ENCODE data around the gene FCHSD1.

FCHSD1 gene

GRCh38 chr5:141650851-141651727 lies at the start of gene FCHSD1:
Gene FCHSD1 (minus strand): TSS chr5:141651418. CDS start chr5:141651368, 50 bp downstream.
- peak within 1 kb of the TSS in 20 of 21 experiments; percentile 21 to 83 (median 68) for H3K27ac ChIP-seq
- H3K4me3 ChIP-seq: peak within 1 kb of the TSS; percentile 47 to 69 (median 52)

GRCh38 chr5:141697586-141697985 lies 46.4 kb upstream of the FCHSD1 start:
- Histone ChIP-seq H3K27ac (no peak overlapping the region), H3K4me3 (no peak overlapping the region)

- no peak overlapping the region for H3K4me3 ChIP-seq
- H3K27ac ChIP-seq: no peak overlapping the region
These were observed 45.2 kb upstream of the FCHSD1 start for GRCh38 chr5:141696431-141696830.

- Histone ChIP-seq H3K4me3 (no peak overlapping the region), H3K27ac (peak overlapping the region in 1 of 21 experiments; percentile 2)
These were observed 44.5 kb upstream of the FCHSD1 start for GRCh38 chr5:141695627-141696215.

- H3K27ac ChIP-seq: no peak overlapping the region
These were observed 43.3 kb upstream of the FCHSD1 start for GRCh38 chr5:141694479-141694878.

GRCh38 chr5:141692919-141693725 lies 41.9 kb upstream of the FCHSD1 start:
- peak overlapping the region in 2 of 21 experiments; percentile 13 to 26 for H3K27ac ChIP-seq
- H3K4me3 ChIP-seq: no peak overlapping the region

More at GRCh38 chr5:141694479-141694878, 43.3 kb upstream of the FCHSD1 start:
- H3K4me3 ChIP-seq: no peak overlapping the region

GRCh38 chr5:141692533-141692888 lies 41.3 kb upstream of the FCHSD1 start:
- Histone ChIP-seq H3K27ac (no peak overlapping the region), H3K4me3 (peak overlapping the region in 5 of 7 experiments; percentile 12 to 27 (median 15))

- H3K4me3 ChIP-seq: peak overlapping the region in 5 of 7 experiments; percentile 12 to 27 (median 15)
These were observed 40.8 kb upstream of the FCHSD1 start for GRCh38 chr5:141691867-141692532.

GRCh38 chr5:141691286-141691866 lies 40.2 kb upstream of the FCHSD1 start:
- no peak overlapping the region for H3K4me3 ChIP-seq

More at GRCh38 chr5:141691867-141692532, 40.8 kb upstream of the FCHSD1 start:
- no peak overlapping the region for H3K27ac ChIP-seq

GRCh38 chr5:141686648-141687416 lies 35.6 kb upstream of the FCHSD1 start:
- H3K4me3 ChIP-seq: no peak overlapping the region
- H3K27ac ChIP-seq: no peak overlapping the region

More at GRCh38 chr5:141691286-141691866, 40.2 kb upstream of the FCHSD1 start:
- H3K27ac ChIP-seq: no peak overlapping the region

- Histone ChIP-seq H3K27ac (no peak overlapping the region), H3K4me3 (no peak overlapping the region)
These were observed 34.4 kb upstream of the FCHSD1 start for GRCh38 chr5:141685591-141685990.

- Histone ChIP-seq H3K4me3 (no peak overlapping the region), H3K27ac (peak overlapping the region in 6 of 21 experiments; percentile 10 to 87 (median 20))
These were observed 32.5 kb upstream of the FCHSD1 start for GRCh38 chr5:141683596-141684141.

GRCh38 chr5:141681695-141682641 lies 30.8 kb upstream of the FCHSD1 start, which contains the start of gene ARAP3:
Gene ARAP3 (minus strand): TSS chr5:141682230. CDS start chr5:141680486, 1,744 bp downstream.
- Histone ChIP-seq H3K27ac (peak within 1 kb of the TSS; percentile 6 to 91 (median 72)), H3K4me3 (peak within 1 kb of the TSS; percentile 30 to 51 (median 44))

- Histone ChIP-seq H3K27ac (peak overlapping the region; percentile 6 to 91 (median 72)), H3K4me3 (peak overlapping the region; percentile 30 to 51 (median 44))
These were observed 30.1 kb upstream of the FCHSD1 start for GRCh38 chr5:141681295-141681694.

- Histone ChIP-seq H3K4me3 (no peak overlapping the region), H3K27ac (peak overlapping the region in 16 of 21 experiments; percentile 6 to 91 (median 76))
These were observed 29.6 kb upstream of the FCHSD1 start for GRCh38 chr5:141680751-141681201.

GRCh38 chr5:141680178-141680577 lies 29.0 kb upstream of the FCHSD1 start:
- Histone ChIP-seq H3K4me3 (no peak overlapping the region), H3K27ac (peak overlapping the region in 8 of 21 experiments; percentile 14 to 85 (median 44))

GRCh38 chr5:141677415-141677814 lies 26.2 kb upstream of the FCHSD1 start:
- Histone ChIP-seq H3K4me3 (no peak overlapping the region), H3K27ac (no peak overlapping the region)

Measured in skin epidermis (tissue), 12 donors.